HG03066 (cell line): ENCODE measurements around the gene PCGF2.

Source experiments
- ATAC-seq: cut with Tn5 transposase; IDR thresholded peaks from one replicate; pipeline ENCODE4 v1.9.1; 2021; ENCODE audit warnings: low read depth; ENCODE audit not compliant: unreplicated experiment

Gene PCGF2

GRCh38 chr17:38704606-38705522, 43.3 kb downstream of the PCGF2 start, which contains the start of gene MLLT6:
Gene MLLT6, plus strand, starts transcription at chr17:38705273. Its CDS starts 360 bp downstream, at chr17:38705633.
- ATAC-seq, result no peak

GRCh38 chr17:38703742-38704605, 44.2 kb downstream of the PCGF2 start:
- ATAC-seq, result no peak

DNA sequence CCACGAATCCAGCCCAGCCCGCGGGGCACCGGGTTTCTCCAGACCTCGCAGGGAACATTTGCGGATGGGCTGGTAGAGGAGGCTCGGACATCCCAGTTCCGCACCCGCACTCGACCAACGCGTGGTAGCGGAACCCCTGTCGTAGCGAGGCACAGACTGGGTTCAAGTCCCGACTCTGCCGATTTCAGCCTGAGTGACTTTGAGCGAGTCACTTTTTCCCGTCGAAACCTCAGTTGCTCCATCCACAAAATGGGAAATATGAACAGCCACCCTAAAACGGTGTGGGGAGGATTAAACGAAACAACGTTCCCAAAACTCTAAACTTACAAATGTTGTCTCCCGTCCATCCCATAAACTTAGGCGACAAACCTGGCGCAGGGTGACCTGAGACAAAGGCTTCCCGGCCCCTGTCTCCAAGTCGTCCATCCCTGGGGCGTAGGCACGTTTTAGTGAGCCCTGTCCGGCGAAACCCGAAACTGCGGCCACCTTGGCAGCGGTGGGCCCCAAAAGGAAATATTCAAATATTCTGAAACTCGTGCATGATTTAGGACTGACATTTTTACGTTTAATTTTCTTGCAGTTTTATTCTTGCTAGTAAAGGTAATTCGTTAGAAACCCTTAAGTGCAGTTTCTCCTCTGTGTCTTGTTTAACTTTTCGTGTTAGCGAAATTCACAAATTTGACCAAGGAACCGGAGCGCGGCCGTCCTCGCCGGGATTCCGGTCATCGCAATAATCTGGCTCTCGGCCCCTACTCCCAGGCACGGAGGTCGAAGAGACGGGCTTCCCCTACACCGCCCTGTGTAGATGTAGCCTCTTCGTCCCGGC, 45.0 kb downstream of the PCGF2 start:
- no peak for ATAC-seq

- ATAC-seq, result no peak
Measured at GRCh38 chr17:38702166-38702915, 45.8 kb downstream of the PCGF2 start.

DNA sequence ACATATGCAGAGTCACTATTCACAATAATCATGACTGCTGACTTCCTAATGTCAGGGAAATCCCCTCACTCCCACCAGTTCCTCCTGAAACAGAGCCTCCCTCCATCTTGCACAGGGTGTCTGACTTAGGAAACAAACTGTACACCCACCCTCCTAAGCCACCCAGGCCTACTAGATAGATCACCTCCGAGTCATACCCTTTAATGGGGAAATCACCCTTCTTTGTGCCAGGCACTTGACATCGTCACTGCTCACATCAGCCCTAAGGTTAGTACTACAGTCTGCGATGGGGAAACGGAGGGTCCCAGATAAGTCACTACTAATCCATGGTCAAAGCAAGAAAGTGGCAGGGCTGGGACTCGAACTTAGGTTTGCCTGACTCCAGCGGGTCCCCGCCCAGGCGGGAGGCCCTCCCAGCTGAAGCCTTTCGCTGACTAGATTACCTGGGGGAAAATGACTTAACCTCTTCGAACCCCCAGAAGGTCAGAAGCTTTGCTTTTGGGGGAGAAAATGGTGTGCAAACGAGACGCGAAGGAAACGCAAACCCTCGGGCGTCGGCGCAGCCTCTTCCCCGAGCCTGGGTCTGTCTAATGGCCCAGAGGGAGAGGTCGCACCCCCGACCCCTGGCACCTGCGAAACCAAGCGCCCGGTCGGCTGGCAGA, 46.5 kb downstream of the PCGF2 start:
- no peak for ATAC-seq

GRCh38 chr17:38698760-38699159, 49.4 kb downstream of the PCGF2 start:
- no peak for ATAC-seq

GRCh38 chr17:38697061-38697820, 50.9 kb downstream of the PCGF2 start:
- ATAC-seq, result no peak

- no peak for ATAC-seq
Measured at GRCh38 chr17:38693700-38694329, 54.3 kb downstream of the PCGF2 start.

GRCh38 chr17:38691154-38691553, 57.0 kb downstream of the PCGF2 start:
- no peak for ATAC-seq

DNA sequence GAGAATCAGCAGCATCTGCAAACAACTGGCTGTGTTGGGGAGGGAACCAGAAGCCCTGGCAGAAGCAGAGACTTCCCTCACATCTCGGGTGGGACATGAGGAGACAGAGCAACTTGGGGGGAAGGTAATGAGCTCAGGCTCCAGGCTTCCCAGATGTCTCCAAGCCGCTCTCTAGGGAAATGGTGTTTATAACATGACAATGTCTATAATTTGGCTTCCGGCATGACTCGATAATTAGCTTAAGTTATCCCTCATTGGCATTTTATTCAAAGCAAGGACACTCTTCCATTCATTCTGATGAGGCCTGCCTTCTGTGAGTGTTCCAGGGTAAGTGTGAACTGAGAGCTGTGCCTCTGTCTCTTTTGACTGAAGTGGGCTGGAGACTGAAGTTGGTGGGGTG, 57.8 kb downstream of the PCGF2 start:
- ATAC-seq, result no peak

DNA sequence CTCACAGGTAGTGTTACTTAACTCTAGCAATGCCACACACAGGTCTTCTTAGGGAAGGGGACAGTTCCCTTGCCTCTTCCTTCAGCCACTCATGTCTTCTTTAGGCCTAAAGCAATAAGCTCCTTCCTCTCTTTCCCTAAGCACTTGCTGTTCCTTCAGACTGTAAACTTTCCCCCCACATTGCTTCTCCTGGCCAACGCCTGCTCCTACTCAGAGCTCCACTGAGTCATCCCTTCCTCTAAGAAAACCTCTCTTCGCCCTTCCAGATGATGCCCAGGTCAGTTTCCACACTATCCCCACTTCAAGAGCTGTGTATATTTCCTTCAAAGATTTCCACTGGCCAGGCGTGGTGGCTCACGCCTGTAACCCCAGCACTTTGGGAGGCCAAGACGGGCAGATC, 60.9 kb downstream of the PCGF2 start:
- no peak for ATAC-seq

- no peak for ATAC-seq
Measured at GRCh38 chr17:38685491-38685890, 62.6 kb downstream of the PCGF2 start.
